ENCODE data around the gene MSANTD7. TPM values are rescaled to one million over a fixed set of nuclear protein-coding genes. Genes with fewer than 3 reads are reported as not detected.
"Not testable (repeated sequence)": the region's sequence is repeated elsewhere in the genome, so short reads cannot be mapped to it uniquely, and the experiment has no call there.

MSANTD7 gene
- total RNA-seq, 1 donor from 2014 or later = 4.8 TPM

GRCh38 chr10:14833106-14833505 lies 5.0 kb upstream of the MSANTD7 start:
- DNase-seq (no peak), ATAC-seq (no peak)
- intact Hi-C loops (cut with micrococcal nuclease) = no loop called here

- no peak for ATAC-seq
- no peak for DNase-seq
- intact Hi-C loops (cut with micrococcal nuclease) = no loop called here
These were observed 1.9 kb upstream of the MSANTD7 start for GRCh38 chr10:14836208-14836607.

GRCh38 chr10:14837003-14837756 lies 926 bp upstream of the MSANTD7 start:
- intact Hi-C loops (cut with micrococcal nuclease) = no loop called here
- ATAC-seq = no peak
- DNase-seq = no peak

GRCh38 chr10:14838582-14839304 lies 637 bp downstream of the MSANTD7 start:
- intact Hi-C loops (cut with micrococcal nuclease) = no loop called here
- DNase-seq (peak; percentile 35), ATAC-seq (peak; percentile 2)

GRCh38 chr10:14839305-14839695 lies 1.2 kb downstream of the MSANTD7 start:
- ATAC-seq (no peak), DNase-seq (no peak)
- intact Hi-C loops (cut with micrococcal nuclease) = no loop called here

GRCh38 chr10:14840178-14840577 lies 2.1 kb downstream of the MSANTD7 start:
- ATAC-seq = no peak
- DNase-seq = no peak
- intact Hi-C loops (cut with micrococcal nuclease) = no loop called here

GRCh38 chr10:14843327-14843988 lies 5.4 kb downstream of the MSANTD7 start:
- no peak for DNase-seq
- intact Hi-C loops (cut with micrococcal nuclease) = no loop called here
- ATAC-seq = no peak

- intact Hi-C loops (cut with micrococcal nuclease) = no loop called here
- no peak for ATAC-seq
- DNase-seq = no peak
These were observed 6.8 kb downstream of the MSANTD7 start for GRCh38 chr10:14844948-14845347.

GRCh38 chr10:14852236-14852635 lies 14.1 kb downstream of the MSANTD7 start:
- intact Hi-C loops (cut with micrococcal nuclease) = no loop called here
- DNase-seq = no peak
- ATAC-seq = no peak

GRCh38 chr10:14855453-14855852 lies 17.3 kb downstream of the MSANTD7 start:
- no peak for DNase-seq
- intact Hi-C loops (cut with micrococcal nuclease) = no loop called here
- no peak for ATAC-seq

GRCh38 chr10:14858338-14858960 lies 20.3 kb downstream of the MSANTD7 start:
- DNase-seq (no peak), ATAC-seq (no peak)
- intact Hi-C loops (cut with micrococcal nuclease) = no loop called here

GRCh38 chr10:14859043-14859442 lies 20.9 kb downstream of the MSANTD7 start:
- no peak for DNase-seq
- intact Hi-C loops (cut with micrococcal nuclease) = no loop called here
- ATAC-seq = no peak

- intact Hi-C loops (cut with micrococcal nuclease) = no loop called here
- DNase-seq (no peak), ATAC-seq (no peak)
These were observed 21.7 kb downstream of the MSANTD7 start for GRCh38 chr10:14859775-14860174.

GRCh38 chr10:14860791-14861190 lies 22.7 kb downstream of the MSANTD7 start:
- intact Hi-C loops (cut with micrococcal nuclease) = no loop called here

GRCh38 chr10:14864466-14864865 lies 26.4 kb downstream of the MSANTD7 start:
- DNase-seq; ATAC-seq; intact Hi-C loops (cut with micrococcal nuclease): not testable (repeated sequence)

More at GRCh38 chr10:14860791-14861190, 22.7 kb downstream of the MSANTD7 start:
- no peak for ATAC-seq
- DNase-seq = no peak

GRCh38 chr10:14864871-14865270 lies 26.8 kb downstream of the MSANTD7 start:
- intact Hi-C loops (cut with micrococcal nuclease); ATAC-seq; DNase-seq: not testable (repeated sequence)

GRCh38 chr10:14873090-14873760 lies 35.1 kb downstream of the MSANTD7 start:
- DNase-seq (no peak), ATAC-seq (no peak)
- intact Hi-C loops (cut with micrococcal nuclease) = no loop called here

- no peak for DNase-seq
- ATAC-seq = no peak
- intact Hi-C loops (cut with micrococcal nuclease) = no loop called here
These were observed 37.8 kb downstream of the MSANTD7 start for GRCh38 chr10:14875941-14876340.

- ATAC-seq (peak; percentile 10), DNase-seq (peak; percentile 47)
- intact Hi-C loops (cut with micrococcal nuclease) = no loop called here
These were observed 38.7 kb downstream of the MSANTD7 start for GRCh38 chr10:14876764-14877163.
